GM21447 (cell line): ENCODE data around the gene TCF7.

Source experiments
- ATAC-seq: cut with Tn5 transposase; IDR thresholded peaks from one replicate; pipeline ENCODE4 v1.9.1; 2021; ENCODE audit not compliant: unreplicated experiment

TCF7 gene

DNA sequence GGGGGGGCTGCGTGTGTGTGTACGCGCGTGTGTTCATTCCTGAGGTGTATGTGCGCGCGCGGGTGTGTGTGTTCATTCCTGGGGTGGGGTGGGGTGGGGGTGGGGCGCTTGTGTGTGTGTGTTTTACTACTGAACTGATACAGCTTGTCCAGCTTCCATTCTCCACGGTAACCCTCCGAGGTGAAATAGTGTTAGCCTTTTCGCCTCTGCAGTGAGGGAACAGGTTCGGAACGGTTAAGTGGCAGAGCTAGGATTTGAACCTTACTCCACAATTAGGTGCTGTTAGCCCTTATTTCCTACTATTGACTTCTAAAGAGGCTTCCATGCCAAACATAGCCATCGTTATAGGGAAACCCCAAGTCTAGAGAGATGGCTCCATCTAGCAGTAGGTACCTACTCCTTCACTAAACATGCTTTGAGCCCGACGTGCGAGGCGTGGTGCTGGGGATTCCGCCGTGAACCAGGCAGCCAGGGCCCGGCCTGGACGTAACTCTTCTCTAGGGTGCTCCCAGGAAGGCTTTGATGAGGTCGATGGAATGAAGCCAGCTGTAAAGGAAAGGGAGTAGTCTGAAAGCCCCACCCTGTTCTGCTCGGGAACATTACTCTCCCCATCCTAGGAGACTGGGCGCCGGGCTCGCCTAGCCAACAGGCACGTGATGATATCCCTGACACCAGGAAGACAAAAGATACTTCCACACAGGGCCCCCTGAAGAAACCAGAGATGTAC lies 63.1 kb downstream of the TCF7 start:
- no peak for ATAC-seq

DNA sequence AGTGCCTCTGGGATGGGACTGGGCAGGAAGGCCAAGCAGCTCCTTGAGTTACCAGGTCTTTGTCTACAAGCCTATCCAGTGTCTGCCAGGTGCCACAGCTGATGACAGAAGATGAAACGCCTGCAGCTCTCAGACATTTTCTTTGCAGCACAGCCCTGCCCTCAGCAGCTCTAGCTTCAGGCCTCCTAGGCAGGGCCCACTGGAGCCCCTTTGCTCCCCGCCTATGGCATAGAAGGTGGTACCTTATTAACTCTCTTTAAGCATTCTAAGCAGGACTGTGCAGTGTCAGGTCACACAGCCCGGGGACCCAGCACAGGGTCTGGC lies 63.6 kb downstream of the TCF7 start:
- ATAC-seq = no peak

DNA sequence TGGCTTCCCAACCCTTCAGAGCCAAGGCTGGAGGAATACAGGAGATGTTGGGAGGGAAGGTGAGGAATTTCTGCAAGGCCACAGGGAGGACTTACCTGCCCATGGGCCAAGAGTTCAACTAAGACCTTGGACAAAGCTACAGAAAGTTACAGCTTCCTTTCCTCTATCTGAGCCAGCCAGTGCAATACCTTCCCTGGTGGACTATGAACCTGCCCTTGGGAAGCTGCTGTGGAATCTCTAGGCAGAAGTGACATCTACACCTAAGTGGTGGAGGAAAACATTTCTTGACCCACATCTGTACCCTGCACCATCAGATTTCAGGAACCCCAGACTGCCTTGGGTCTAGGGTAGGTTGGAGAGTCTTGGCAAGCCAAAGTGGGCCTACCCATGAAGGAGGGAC lies 69.0 kb downstream of the TCF7 start:
- ATAC-seq = no peak

DNA sequence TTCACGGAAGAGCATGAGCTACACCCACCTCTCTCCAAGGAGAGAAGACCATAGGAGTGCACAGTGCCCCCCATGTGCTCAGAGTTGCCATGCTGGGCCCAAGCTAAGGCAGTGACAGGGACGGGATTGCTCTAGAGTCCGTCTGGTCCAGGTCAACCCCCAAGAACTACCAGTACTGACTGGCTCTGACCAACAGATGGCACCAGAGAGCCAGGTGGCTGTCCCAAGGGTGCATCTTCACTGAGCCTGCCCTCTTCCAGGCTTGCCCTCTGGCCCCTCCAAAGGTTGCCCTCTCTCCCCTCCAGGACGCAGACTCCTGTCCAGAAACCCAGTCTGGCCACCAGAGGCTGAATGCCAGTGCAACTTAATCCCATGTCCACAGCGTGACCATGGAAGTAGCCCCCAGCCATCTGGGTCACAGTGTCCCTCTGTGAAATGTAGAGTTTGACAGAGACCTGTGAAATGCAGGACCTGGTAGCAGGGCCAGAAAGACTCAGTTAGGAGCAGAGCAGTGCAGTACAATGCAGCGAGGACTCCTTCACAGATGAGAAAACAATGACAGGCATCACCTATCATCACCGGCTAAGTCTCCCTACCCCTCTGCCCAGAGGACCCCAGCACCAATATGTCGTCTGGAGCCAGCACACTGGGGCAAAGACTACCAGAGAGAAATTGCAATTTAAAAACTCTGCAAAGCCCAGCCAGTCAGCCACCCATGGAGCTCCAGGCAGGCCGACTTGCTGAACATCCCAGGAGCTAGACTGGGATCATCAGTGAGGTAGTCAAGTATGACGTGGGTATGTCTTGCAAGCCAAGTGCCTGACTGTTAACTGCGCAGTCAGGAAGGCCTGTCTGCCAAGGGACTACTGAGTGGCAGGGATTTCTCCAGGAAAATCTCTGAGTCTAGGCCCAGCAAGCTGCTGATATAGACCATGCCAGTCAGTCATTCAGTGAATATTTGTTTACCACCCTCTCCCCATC lies 70.0 kb downstream of the TCF7 start:
- peak; percentile 70 for ATAC-seq

DNA sequence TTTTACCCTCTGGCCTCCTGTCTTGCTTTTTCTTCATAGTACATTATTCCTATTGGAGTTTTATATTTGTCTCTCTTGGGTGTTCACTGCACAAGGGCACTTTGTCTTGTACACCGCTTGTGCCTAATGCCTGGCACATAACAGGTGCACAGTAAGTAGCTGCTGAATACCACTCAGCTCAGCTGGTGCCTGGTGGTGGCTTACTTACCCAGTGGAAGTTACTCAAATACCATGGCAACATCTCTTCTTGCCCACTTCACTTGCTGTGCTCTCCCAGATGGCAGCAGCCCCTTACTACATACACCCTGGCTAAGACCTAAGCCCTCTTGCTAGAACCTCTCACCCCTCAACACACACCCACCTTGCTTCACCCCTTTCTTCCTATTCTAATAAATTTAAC lies 73.6 kb downstream of the TCF7 start:
- ATAC-seq = no peak

DNA sequence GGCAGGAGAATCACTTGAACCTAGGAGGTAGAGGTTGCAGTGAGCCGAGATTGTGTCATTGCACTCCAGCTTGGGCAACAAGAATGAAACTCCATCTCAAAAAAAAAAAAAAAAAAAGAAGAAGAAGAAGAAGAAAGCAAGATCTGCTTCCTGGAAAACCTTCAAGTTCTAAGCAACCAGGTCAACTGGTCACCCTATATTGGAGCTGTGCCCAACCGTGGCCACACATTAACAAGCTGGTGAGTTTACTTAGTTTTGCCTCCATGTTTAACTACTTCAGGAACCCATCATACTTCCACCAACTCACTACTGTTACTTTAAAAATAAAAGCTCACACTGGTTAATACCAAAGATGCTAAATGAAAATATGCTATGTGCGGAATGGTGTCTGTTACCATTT lies 74.5 kb downstream of the TCF7 start:
- ATAC-seq = no peak

DNA sequence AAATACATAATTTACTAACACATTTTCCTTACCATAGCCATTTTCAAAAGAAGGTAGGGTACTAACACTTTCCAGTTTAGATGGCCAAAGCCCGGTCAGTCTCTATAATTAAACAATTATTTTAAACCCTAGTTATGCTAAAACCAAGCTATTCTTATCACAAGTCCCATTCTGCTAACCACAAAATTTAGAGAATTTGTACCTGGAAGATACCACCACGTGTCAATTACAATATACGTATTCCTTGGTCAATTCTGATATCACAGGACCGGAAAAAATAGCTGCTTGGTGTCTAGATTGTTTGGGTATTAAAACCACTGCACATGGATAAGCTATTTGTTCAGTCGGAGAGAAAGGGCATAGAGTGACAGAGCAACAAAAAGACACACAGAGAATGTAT lies 81.2 kb downstream of the TCF7 start:
- ATAC-seq = no peak
